ENCODE measurements around the gene ANKRD12.
"Not testable (repeated sequence)": the region's sequence is repeated elsewhere in the genome, so short reads cannot be mapped to it uniquely, and the experiment has no call there.

DNA sequence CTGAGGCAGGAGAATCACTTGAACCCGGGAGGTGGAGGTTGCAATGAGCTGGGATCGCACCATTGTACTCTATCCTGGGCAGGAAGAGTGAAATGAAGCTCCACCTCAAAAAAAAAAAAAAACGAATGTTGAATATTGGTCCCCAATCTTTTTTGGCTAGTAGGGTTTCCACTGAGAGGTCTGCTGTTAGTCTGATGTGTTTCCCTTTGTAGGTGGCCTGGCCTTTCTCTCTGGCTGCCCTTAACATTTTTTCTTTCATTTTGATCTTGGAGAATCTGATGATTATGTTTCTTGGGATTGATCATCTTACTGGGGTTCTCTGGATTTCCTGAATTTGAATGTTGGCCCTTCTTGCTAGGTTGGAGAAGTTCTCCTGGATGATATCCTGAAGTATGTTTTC, 35.3 kb downstream of the ANKRD12 start:
- TF ChIP-seq, protein P1, sequence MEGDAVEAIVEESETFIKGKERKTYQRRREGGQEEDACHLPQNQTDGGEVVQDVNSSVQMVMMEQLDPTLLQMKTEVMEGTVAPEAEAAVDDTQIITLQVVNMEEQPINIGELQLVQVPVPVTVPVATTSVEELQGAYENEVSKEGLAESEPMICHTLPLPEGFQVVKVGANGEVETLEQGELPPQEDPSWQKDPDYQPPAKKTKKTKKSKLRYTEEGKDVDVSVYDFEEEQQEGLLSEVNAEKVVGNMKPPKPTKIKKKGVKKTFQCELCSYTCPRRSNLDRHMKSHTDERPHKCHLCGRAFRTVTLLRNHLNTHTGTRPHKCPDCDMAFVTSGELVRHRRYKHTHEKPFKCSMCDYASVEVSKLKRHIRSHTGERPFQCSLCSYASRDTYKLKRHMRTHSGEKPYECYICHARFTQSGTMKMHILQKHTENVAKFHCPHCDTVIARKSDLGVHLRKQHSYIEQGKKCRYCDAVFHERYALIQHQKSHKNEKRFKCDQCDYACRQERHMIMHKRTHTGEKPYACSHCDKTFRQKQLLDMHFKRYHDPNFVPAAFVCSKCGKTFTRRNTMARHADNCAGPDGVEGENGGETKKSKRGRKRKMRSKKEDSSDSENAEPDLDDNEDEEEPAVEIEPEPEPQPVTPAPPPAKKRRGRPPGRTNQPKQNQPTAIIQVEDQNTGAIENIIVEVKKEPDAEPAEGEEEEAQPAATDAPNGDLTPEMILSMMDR (IDR thresholded peaks at IDR 0.05): not testable (repeated sequence)
- not testable (repeated sequence) for TF ChIP-seq POLR2A (IDR thresholded peaks at IDR 0.05)
